Activated CD8-positive, alpha-beta memory T cell treated with anti-CD3 and anti-CD28 coated beads, Interleukin-2, amount 50 U/mL, for 24 hours (primary cell): ENCODE measurements around the gene SLCO3A1.

Experiments
- DNase-seq: peaks from one replicate; pipeline ENCODE4 v3.0.0-alpha.2; 2020; ENCODE audit errors: extremely low read depth

Gene SLCO3A1

DNA sequence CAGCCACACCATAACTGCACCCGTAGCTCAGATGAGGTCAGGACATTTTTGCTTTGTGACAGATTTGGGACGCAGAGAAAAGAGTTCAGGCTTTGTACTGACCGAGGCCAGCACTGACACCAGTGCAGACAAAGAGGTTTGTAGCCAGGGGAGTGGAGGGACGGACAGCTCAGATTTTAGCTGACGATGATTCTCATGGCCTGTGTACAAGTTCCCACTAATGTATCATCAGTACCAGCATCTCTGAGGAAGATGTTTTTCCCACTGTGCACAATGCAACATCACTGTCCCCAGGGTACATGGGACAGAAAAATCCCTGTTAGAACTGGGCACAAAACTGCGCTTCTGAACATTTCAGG lies 112.7 kb downstream of the SLCO3A1 start:
- no peak for DNase-seq

DNA sequence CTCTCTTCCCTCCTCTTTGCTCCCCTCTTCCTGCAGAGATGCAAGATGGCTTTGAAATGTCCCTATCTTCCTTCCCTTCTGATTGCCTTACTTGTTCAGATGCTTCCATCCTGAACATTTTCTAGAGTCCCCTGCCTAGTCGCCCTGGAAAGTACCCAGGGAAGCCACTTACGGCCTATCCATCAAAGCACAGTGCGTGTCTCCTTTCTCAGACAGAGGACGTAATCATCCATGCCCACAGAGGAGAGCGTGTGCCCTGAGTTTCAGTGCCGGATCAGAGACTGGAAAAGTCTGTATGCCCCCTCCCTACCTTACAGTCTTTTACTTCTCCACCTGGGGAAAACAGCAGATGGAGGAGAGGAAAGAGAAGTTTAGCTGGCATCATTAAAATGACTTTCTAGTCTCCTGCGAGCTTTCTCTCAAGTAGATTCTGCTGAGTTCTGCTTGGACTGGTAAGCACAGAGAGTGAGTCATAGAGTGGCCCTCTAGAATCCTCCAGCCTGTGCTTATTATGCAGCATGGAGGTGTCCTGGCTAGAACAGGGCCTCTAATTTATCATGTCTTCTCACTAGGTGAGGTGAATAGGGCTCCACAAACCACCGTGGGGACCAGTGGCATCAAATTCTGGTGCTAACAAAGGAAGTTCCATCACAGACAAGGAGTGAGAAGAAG lies 114.6 kb downstream of the SLCO3A1 start:
- DNase-seq = no peak

DNA sequence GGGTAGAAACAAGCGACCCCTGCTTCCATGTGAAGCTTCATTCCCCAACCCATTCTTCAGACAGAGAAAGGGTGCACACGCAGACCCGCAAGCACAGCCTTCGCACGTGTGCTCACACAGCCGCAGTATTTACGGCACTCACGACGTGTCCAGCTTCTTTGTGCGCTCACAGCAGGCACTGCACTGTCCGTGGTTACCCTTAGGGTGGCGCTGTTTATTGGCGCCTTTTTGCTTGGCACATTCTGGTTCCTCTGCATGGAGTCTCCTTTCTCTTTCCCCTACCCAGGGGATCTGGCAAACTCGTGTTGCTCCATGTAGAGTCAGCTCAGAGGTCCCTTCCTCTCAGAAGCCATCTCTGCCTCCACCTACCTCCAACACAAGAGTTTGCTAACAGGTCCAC lies 115.1 kb downstream of the SLCO3A1 start:
- DNase-seq = no peak

DNA sequence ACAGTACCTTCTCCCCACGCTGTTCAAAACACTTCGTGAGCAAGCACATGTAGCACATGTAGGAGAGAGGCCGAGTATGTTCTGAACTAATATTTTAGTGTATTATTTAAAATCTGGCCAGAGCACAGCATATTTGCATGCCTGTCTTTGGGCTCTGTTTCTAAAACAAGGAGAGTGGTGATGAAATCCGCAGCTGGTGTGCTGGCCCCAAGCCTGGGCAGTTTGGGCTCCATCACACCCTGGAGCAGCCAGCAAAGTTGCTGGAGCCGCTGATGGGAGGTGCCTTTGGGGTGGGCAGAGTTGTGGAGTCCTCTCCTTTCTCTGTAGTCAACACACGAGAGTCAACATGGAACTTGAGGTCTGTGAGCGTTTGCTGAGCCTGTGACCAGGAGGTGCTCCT lies 116.6 kb downstream of the SLCO3A1 start:
- no peak for DNase-seq

DNA sequence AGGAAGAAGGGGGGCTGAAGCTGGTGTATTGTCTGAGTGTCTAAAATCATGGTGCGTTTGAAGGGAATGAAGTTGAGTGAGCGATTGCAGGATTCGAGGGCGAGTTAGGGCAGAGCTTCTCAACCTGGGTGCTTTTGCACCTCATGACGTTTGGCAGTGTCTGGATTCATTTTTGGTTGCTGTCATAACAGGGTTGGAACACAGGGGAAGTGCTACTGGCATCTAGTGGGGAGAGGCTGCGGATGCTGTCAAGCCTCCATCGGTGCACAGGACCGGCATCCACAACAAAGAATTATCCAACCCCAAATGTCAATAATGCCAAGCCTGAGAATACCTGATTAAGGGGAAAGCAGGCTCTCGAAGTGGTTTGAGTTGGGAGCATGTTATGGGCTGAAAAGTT lies 120.0 kb downstream of the SLCO3A1 start:
- DNase-seq = no peak

DNA sequence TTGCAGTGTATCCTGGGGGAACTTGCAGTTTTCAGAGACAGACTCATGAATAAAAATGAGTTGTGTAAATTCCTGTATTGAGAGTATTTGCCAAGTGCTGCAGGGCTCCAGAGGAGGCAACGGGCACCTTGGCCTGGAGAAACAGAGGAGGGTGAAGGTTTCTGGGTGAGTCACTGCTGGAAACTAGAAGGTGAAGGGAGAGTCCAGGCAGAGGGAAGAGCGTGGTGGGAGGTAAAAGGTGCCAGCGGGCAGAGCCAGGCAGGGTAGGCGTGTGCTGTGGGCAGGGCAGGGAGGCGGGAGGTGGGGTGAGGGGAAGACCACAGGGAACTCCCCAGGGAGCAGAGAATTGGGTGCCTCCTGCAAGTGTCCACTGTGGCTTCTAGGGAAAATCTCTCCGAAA lies 120.8 kb downstream of the SLCO3A1 start:
- no peak for DNase-seq

DNA sequence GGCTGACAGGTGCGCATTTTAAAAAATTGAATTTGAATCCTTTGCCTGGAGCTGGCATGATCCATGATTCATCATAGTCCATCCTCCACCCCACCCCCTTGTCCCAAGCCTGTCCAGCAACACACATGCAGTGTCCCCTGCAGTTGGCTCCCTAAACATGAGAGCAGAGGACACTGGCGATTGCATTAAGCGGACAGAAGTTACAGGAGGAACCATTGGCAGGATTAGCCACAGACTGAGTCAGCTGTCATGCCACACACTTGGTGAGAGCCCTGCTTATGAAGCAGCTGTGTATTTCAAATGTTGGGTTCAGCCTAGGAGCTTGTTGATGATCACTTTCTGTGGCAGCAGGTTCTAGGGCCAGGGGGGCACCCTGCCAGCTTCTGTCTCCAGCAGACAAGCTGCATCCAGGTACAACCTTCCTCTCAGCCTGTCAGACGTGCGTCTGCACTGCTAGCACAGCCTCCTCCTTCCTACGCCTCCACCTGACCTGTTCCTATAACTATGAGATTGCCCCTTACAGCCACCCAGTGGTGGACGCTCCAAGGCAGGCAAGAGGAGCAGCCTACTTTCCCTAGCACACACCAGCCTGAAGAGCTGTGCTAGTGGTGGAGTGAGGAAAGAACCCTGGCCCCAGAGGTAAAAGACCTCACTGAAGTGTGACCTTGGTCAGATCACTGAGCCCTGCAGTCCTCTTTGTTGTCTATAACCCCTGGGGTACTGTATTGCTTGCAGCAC lies 121.9 kb downstream of the SLCO3A1 start:
- DNase-seq = no peak

DNA sequence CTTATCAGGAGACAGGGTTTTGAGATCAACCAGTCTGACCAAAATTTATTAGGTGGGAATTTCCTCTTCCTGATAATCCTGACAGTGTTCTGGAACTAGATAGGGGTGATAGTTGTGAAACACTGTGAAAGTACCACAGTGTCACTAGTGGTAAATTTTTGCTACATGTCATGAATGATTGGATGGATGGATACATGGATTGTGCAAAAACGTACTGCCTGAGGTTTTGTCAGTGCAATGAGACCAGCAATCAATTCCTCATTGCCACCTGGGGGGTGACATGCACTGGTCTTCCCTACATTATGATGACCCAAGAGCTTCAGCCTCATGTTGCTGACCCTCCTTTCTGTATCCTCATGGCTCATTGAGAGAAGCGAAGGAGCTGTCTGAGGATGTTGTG lies 123.5 kb downstream of the SLCO3A1 start:
- DNase-seq = no peak

DNA sequence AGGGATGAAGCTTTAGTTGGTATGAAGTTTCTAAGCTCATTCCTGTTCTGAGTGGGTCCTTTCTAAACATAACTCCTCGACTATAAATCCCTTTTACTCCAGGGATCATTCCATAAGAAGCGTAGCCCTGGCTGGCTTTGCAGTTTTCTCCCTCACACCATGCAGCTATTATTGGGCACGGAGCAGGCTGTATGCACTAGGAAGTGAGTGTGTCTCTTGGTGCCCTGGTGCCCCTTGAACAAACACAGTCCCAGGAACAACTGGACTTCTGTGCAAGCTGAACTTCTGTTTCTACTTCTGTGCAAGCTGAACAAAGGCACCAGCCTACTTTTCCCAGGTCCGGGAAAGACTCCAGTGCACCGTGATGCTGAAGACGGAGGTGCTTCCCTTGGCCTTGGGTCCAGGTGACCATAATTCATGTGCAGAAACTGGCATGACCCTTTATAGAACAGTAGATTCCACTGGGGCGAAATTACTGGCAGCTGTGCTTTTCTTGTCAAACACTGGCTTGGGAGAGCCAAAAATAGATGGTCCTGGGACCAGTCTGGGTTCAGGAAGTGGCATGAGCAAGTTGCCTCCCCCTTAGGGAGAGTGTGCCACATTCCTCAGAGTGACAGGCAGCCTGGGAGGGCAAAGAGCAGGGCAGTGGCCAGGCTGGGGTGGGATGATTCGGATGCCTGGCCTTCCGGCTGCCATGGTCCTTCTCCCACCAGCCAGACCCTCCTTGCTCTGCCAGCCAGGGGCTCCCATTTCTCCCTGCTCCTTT lies 127.2 kb downstream of the SLCO3A1 start:
- no peak for DNase-seq

DNA sequence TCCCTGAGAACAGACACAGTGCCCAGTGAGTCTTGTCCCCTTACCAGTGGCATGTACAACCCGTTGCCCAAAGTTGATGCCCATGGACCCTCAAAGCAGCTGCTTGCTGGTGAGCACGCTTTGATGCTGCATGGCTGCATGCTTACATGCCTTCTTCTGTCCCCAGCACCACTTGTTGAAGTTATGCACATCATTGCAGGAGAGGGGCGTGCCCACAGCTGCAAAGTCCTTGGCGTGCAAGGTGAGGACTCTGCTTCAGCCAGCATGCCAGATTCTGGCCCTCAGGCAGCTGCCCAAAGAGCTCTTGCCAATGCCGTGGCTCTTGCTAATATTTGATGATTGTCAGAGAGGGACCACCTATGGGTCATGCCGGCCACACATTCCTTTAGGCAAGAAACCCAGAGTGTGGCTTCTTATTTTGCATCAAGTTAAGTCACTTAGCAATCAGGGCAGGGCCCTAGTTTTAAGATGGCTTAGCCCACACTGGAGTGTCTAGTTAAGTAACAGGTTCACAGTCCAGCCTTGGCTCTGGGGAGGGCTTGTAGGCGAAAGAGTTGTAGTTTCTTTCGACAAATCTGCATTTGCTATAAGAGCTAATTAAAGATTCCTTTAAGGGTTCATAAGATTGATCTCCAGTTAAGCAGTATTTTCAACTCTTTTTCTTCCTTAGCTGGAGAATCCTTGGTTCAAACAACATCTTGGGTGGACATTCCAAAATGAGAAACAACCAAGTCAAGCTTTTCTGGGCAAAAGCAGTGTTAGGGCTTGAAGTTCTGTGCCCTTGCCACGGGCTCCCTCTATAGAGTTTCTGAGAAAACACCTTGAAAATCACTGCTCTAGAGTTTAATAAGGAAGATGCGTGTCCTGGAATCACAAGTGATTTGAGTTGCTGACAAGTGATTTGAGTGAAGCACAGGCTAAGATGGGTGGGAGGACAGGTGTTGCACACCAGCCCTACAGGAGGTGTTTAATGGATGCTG lies 128.6 kb downstream of the SLCO3A1 start:
- DNase-seq = no peak

DNA sequence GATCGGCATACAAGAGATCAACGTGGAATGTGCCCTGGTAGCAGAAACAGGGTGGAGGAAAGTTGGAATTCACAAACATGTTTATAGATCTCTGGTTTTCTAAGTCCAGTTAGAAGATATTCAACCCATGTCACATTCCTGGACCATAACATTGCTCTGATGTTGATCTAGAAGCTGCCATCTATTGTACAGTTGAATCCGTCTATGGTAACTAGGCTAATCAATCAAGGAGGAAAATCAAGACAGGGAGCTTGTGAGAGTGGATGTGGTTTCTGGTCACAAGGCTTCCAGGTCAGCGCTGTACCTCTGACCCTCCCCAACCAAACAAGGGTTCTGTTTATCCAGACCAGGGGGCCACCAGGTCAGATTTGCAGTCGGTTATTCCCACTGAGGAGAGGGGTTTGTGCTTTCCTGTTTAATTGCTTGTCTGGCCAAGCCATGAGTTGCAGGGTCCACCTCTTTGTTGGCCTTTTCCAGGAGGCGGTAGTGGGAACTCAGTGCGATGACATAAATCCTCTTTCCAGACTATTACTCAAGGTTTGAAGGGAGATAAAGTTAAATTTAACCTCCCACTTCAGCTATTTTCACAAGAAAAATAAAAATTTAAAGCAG lies 130.3 kb downstream of the SLCO3A1 start:
- DNase-seq = no peak

DNA sequence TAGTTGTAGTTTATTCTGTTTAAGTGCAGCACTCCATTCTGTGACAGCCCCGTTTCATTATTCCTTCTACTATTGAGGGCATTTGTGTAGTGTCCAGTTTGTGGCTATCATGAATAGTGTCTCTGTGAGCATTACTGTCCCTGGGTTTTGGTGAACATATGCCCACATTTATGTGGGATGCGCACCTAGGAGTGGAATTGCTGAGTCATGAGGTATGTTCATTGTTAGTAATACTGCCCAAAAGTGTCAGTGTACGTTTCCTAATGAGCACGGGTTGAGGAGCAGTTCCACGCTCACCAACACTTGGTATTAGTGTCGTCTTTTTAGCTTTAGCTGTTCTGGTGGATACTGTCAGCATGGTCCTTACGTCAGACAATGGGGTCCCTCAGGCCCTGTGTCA lies 131.8 kb downstream of the SLCO3A1 start:
- no peak for DNase-seq

DNA sequence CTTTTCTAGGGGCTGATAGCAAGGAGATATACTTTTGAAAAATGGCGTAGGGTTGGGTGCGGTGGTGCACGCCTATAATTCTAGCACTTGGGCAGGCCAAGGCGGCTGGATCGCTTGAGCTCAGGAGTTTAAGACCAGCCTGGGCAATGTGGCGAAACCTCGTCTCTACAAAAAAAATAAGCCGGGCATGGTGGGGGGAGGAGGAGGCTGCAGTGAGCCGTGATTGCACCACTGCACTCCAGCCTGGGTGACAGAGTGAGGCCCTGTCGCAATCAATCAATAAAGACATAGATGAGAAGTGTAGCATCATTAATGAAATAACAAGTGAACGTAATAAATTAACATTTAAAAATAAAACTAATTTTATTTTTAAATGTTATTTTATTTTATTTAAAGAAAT lies 134.6 kb downstream of the SLCO3A1 start:
- DNase-seq = no peak

DNA sequence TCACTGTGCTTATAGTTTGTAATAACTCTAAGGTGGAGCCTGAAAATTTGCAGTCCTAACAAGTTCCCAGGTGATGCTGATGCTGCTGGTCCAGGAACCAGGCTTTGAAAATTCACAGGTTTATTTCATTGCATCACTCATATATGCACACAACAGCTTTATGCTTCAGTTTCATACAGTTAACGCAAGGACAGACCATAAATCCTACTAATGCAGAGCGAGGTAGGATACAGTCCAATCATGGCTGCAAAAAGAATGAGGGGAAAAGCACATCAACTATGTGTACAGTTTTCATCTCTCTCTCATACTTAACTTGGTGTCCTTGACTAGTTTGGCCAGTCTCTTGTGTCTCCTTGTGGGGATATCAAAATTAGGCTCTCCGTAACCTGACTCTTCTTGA lies 135.1 kb downstream of the SLCO3A1 start:
- DNase-seq = no peak

DNA sequence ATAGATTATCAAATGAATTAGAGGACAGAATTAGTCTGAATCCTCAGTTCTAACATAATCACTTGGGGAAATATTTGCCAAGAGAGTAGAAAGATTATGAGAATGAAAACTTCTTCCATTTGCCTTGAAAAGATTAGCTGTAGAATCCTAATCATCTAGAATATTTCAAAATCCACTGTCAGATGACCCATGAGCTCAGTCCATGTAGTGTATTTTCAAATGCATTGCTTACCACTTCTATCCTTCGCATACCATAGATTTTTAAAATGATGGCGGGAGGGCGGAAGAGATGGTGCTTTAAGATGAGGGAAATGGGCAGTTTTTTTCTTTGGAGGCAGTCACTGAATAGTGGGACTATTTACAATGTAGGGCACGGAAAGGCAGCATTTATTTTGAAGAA lies 136.3 kb downstream of the SLCO3A1 start:
- DNase-seq = no peak

DNA sequence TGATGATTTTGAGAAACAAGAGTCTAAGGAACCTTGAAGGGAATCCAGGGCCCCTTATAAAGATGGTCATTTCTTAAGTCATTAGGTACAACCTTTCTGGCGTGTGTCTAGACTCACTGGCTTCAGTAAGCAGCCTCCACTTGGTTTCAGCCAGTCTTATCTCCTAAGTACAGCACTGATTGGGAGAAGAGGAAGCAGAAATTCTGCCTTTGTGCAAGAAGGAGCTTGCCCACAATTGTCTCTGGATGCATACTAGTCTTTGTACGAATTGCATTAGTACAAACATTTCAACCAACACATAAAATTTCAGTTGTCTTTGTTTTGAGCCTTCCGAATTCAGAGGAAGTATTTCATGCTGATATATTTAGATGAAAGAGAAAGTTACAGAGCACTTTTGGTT lies 139.4 kb downstream of the SLCO3A1 start:
- DNase-seq = no peak

DNA sequence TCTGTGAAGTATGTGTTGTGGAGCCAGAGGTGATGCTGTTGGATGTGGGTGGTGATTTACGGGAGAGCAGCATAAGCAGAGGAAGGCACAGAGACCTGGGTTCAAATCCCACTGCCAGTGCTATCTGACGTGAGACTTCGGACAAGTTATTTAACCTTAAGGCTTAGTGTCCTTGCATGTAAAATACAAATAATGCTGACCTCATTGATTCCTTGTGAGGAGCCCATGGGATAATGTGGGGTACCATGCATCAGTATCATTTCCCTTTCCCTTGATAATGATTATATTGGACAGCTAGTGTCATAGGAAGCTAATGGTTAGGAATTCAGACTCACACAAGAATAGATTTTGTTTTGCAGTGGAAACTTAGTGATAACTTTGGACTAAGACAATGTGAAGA lies 141.6 kb downstream of the SLCO3A1 start:
- DNase-seq = no peak

DNA sequence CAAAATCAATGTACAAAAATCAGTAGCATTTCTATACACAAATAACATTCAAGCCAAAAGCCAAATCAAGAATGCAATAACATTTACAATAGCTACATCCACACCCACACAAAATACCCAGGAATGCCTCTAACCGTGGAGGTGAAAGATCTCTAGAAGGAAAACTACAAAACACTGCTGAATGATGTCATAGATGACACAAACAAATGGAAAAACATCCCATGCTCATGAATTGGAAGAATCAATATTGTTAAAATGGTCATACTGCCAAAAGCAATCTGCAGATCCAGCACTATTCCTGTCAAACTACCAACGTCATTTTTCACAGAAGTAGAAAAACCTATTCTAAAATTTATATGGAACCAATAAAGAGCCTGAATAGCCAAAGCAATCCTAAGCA lies 143.7 kb downstream of the SLCO3A1 start:
- DNase-seq = no peak

DNA sequence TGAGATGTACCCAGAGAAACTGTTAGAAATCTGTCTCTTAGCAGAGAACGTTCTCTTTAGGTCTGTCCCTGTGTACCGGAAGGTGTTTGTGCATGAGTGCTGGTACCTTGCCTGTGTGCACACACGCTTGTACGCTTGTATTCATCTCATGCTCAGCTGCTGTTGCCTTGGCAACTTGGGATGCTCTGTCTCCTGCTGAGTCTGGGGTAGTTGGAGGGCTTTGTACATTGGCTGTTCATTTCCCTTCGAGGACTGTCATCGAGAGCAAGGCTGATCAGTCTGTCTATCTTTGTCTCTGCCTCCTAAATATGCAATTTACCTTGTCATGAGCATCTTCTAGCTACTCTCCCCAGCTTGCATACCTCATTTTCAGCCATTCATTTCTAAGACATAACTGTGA lies 147.2 kb downstream of the SLCO3A1 start:
- DNase-seq = no peak

DNA sequence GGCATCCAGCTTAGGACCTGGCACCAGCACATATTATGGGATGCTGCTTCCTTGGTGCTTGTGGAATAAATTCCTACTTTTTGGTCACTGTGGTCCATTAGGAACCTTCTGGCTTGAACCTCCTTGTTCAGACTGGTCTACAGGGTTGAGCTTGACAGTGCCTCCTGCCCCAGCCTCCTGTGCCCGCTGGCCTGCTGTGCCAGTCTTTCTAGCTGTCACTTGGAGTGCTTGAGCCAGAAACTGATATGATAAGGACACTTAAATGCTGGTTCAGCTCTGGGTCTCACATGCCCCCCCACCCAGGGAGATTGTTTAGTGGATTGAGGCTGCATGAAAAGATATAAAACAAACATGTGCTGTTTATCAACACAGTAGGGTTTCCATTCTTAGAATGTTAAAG lies 147.8 kb downstream of the SLCO3A1 start:
- DNase-seq = no peak

DNA sequence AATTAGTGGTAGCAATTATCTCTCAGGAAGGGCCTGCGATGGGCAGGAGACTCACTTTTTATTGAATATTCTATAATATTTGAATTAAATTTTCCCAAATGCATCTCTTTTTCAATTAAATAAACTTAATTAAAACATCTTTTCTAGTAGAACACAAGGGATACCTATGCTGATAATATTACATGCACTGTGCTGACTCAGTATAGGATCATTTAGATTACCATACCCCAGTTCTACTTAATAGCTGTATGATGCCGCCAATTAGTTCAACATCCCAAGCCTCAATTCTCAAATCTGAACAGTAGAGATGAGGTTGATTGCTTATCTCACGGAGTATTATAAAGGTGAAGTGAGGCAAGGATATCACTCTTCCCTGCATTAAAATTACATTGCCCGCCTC lies 149.2 kb downstream of the SLCO3A1 start:
- DNase-seq = no peak
